OCI-LY1 (cell line): Measurements from ENCODE around the gene CASZ1.

ENCODE experiments used
- CTCF ChIP-seq: fragments of 200-600 bp; sonication (generic), shearing (Covaris generic); IDR thresholded peaks from 2 replicates; pipeline ENCODE4 v1.5.1; 2017; ENCODE audit warnings: mild to moderate bottlenecking, antibody characterized with exemption, low read length, moderate library complexity, mixed read lengths
- EZH2 ChIP-seq: fragments of 200-600 bp; sonication (generic), shearing (Covaris generic); IDR thresholded peaks from 2 replicates; pipeline ENCODE4 v1.8.0; 2017; ENCODE audit warnings: borderline replicate concordance, mixed run types, mild to moderate bottlenecking, antibody characterized with exemption, low read length, moderate library complexity, mixed read lengths

DNA sequence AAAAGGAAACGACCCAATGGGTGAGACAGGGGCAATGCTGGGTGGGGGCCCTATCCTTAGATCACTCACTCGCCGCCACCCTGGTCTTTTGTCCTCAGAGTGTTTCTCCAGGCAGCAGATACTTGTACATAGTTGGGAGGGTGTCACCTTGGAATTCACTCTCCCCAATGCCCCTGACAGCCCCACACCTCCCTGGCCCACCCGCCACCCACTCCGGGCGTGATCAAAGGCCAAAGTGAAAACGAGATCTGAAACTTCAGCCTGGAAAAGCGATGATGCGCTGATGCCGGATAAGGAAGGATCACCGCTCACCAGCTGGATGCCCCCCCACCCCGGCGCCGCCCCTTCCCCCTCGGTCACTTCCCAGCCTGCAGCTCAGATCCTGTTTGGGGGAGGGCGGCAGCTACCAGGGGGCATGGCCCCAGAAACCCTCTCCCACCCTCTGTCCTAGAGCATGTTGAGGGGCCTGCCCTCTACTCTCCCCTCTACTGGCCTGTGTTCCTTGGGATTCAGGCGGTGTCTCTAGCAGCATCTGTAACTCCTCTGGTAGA lies 33.6 kb upstream of the CASZ1 start:
- TF ChIP-seq CTCF (no peak), EZH2 (no peak)
